GM18909 (cell line): ENCODE data around the gene C12orf60.
A peak's percentile ranks its signal among the peaks of the same experiment; 100 is the strongest.

ENCODE experiments used
- ATAC-seq: cut with Tn5 transposase; IDR thresholded peaks from one replicate; pipeline ENCODE4 v1.9.1; 2021; ENCODE audit warnings: mild to moderate bottlenecking; ENCODE audit not compliant: unreplicated experiment, poor library complexity

Gene C12orf60

GRCh38 chr12:14833336-14833735 is 29.9 kb downstream of the C12orf60 start:
- ATAC-seq = no peak

GRCh38 chr12:14833952-14834351 is 30.5 kb downstream of the C12orf60 start:
- no peak for ATAC-seq

GRCh38 chr12:14834509-14834908 is 31.0 kb downstream of the C12orf60 start:
- ATAC-seq = no peak

- ATAC-seq = no peak
These were observed 33.1 kb downstream of the C12orf60 start for GRCh38 chr12:14836336-14837210.

GRCh38 chr12:14839262-14839661 is 35.8 kb downstream of the C12orf60 start:
- no peak for ATAC-seq

GRCh38 chr12:14840616-14841015 is 37.1 kb downstream of the C12orf60 start:
- ATAC-seq = no peak

- ATAC-seq = no peak
These were observed 38.3 kb downstream of the C12orf60 start for GRCh38 chr12:14841761-14842160.

- ATAC-seq = no peak
These were observed 38.8 kb downstream of the C12orf60 start for GRCh38 chr12:14842315-14842714.

GRCh38 chr12:14843425-14843887 is 40.0 kb downstream of the C12orf60 start, which contains the start of gene ART4:
TSS of gene ART4 (minus strand) at chr12:14843526. CDS start at chr12:14843113, 413 bp downstream.
- ATAC-seq = no peak

- no peak for ATAC-seq
These were observed 40.9 kb downstream of the C12orf60 start for GRCh38 chr12:14844401-14844800.

GRCh38 chr12:14845350-14845750 is 41.9 kb downstream of the C12orf60 start:
- no peak for ATAC-seq

GRCh38 chr12:14846042-14846587 is 42.6 kb downstream of the C12orf60 start:
- ATAC-seq = no peak

- no peak for ATAC-seq
These were observed 43.6 kb downstream of the C12orf60 start for GRCh38 chr12:14846876-14847580.

- no peak for ATAC-seq
These were observed 46.2 kb downstream of the C12orf60 start for GRCh38 chr12:14849661-14850060.

GRCh38 chr12:14850929-14851663 is 47.6 kb downstream of the C12orf60 start:
- ATAC-seq = peak; percentile 72

- no peak for ATAC-seq
These were observed 49.4 kb downstream of the C12orf60 start for GRCh38 chr12:14852880-14853279.

- no peak for ATAC-seq
These were observed 50.5 kb downstream of the C12orf60 start for GRCh38 chr12:14853961-14854360.

GRCh38 chr12:14854586-14855183 is 51.2 kb downstream of the C12orf60 start:
- no peak for ATAC-seq

- ATAC-seq = no peak
These were observed 55.0 kb downstream of the C12orf60 start for GRCh38 chr12:14858513-14858912.

GRCh38 chr12:14860490-14860889 is 57.0 kb downstream of the C12orf60 start:
- ATAC-seq = no peak
